Measurements from ENCODE around the gene SC5D. TPM values are rescaled to one million over a fixed set of nuclear protein-coding genes. Genes with fewer than 3 reads are reported as not detected.

SC5D gene
- total RNA-seq, 1 experiment from 2014 or later = 79.2 TPM

DNA sequence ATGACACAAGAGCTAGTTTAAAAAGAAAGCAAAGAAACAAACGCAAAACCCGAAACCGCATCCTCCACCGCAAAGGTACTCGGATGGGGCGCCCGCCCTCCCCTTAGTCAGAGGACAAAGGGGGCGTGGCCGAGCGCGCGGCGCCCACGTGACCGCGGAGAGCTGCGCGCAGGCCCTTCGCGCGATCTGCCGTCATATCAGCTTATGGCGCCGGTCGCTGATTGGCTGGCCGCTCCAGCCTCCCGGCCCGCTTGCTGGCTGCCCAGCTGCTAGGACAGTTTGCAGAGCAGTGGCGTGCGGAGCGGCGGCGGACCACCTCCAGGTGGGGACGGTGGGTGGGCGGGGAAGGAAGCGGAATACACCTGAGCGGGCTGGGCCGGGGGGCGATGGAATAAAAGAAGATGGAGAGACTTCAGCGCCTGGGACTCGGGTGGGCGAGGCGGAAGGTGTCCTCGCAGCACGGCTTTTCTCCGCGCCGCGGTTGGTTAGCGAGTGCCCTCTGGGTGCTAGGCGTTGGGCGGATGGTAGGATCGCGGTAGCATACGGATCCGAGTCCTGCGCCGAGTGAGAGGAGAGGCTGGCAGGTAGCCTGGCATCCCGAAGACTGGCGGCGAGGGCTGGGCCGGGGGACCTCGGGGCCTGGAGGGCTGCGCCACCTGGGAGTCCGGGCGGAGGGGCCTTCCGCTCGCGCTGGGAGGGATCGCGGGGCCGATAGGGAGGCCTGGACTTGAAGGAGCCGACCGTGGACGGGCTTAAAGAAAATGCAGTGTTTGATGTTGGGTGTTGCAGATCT is at the start of gene SC5D (continued):
- TF ChIP-seq, protein P1, sequence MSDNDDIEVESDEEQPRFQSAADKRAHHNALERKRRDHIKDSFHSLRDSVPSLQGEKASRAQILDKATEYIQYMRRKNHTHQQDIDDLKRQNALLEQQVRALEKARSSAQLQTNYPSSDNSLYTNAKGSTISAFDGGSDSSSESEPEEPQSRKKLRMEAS (CRISPR knock-in tag; IDR thresholded peaks at IDR 0.05) = peak; percentile 90
- TF ChIP-seq, protein P2, sequence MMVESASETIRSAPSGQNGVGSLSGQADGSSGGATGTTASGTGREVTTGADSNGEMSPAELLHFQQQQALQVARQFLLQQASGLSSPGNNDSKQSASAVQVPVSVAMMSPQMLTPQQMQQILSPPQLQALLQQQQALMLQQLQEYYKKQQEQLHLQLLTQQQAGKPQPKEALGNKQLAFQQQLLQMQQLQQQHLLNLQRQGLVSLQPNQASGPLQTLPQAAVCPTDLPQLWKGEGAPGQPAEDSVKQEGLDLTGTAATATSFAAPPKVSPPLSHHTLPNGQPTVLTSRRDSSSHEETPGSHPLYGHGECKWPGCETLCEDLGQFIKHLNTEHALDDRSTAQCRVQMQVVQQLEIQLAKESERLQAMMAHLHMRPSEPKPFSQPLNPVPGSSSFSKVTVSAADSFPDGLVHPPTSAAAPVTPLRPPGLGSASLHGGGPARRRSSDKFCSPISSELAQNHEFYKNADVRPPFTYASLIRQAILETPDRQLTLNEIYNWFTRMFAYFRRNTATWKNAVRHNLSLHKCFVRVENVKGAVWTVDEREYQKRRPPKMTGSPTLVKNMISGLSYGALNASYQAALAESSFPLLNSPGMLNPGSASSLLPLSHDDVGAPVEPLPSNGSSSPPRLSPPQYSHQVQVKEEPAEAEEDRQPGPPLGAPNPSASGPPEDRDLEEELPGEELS (CRISPR knock-in tag; IDR thresholded peaks at IDR 0.05) = no peak
- TF ChIP-seq RORB (CRISPR knock-in tag; IDR thresholded peaks at IDR 0.05) (no peak), KAT7 (CRISPR knock-in tag; IDR thresholded peaks at IDR 0.05; ENCODE audit: borderline replicate concordance) (0 out of 2 replicates have a peak, but pooled peaks have one; percentile 26), SMAD4 (CRISPR knock-in tag; IDR thresholded peaks at IDR 0.05) (0 out of 2 replicates have a peak, but pooled peaks have one; percentile 20), HMGA2 (CRISPR knock-in tag; IDR thresholded peaks at IDR 0.05) (no peak), NR3C1 (CRISPR knock-in tag; conservative IDR thresholded peaks at IDR 0.05; ENCODE audit: low read depth) (0 out of 2 replicates have a peak, but pooled peaks have one; percentile 41), CBFB (CRISPR knock-in tag; IDR thresholded peaks at IDR 0.05; ENCODE audit: low read depth) (peak; percentile 42; the same call in 1 of the 2 replicates), JAZF1 (CRISPR knock-in tag; IDR thresholded peaks at IDR 0.05) (no peak), NFATC4 (CRISPR knock-in tag; IDR thresholded peaks at IDR 0.05) (no peak), GRHL2 (CRISPR knock-in tag; IDR thresholded peaks at IDR 0.05; ENCODE audit: insufficient replicate concordance, severe bottlenecking) (no peak), NFYB (CRISPR knock-in tag; conservative IDR thresholded peaks at IDR 0.05; ENCODE audit: low read depth) (peak; percentile 92), PRRX2 (CRISPR knock-in tag; IDR thresholded peaks at IDR 0.05) (no peak), TP53 (CRISPR knock-in tag; IDR thresholded peaks at IDR 0.05) (no peak), ZNF263 (CRISPR knock-in tag; IDR thresholded peaks at IDR 0.05; ENCODE audit: low read depth) (no peak), ZNF317 (CRISPR knock-in tag; IDR thresholded peaks at IDR 0.05; ENCODE audit: borderline replicate concordance, low read depth) (no peak), NFE2L1 (CRISPR knock-in tag; IDR thresholded peaks at IDR 0.05) (peak; percentile 78), MYBL2 (CRISPR knock-in tag; IDR thresholded peaks at IDR 0.05) (0 out of 2 replicates have a peak, but pooled peaks have one; percentile 79), FOXP1 (CRISPR knock-in tag; IDR thresholded peaks at IDR 0.05; ENCODE audit: borderline replicate concordance) (peak; percentile 87; the same call in 1 of the 2 replicates)
- TF ChIP-seq, protein P3, sequence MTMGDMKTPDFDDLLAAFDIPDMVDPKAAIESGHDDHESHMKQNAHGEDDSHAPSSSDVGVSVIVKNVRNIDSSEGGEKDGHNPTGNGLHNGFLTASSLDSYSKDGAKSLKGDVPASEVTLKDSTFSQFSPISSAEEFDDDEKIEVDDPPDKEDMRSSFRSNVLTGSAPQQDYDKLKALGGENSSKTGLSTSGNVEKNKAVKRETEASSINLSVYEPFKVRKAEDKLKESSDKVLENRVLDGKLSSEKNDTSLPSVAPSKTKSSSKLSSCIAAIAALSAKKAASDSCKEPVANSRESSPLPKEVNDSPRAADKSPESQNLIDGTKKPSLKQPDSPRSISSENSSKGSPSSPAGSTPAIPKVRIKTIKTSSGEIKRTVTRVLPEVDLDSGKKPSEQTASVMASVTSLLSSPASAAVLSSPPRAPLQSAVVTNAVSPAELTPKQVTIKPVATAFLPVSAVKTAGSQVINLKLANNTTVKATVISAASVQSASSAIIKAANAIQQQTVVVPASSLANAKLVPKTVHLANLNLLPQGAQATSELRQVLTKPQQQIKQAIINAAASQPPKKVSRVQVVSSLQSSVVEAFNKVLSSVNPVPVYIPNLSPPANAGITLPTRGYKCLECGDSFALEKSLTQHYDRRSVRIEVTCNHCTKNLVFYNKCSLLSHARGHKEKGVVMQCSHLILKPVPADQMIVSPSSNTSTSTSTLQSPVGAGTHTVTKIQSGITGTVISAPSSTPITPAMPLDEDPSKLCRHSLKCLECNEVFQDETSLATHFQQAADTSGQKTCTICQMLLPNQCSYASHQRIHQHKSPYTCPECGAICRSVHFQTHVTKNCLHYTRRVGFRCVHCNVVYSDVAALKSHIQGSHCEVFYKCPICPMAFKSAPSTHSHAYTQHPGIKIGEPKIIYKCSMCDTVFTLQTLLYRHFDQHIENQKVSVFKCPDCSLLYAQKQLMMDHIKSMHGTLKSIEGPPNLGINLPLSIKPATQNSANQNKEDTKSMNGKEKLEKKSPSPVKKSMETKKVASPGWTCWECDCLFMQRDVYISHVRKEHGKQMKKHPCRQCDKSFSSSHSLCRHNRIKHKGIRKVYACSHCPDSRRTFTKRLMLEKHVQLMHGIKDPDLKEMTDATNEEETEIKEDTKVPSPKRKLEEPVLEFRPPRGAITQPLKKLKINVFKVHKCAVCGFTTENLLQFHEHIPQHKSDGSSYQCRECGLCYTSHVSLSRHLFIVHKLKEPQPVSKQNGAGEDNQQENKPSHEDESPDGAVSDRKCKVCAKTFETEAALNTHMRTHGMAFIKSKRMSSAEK (CRISPR knock-in tag; IDR thresholded peaks at IDR 0.05; ENCODE audit: borderline replicate concordance) = no peak
- TF ChIP-seq, protein P4, sequence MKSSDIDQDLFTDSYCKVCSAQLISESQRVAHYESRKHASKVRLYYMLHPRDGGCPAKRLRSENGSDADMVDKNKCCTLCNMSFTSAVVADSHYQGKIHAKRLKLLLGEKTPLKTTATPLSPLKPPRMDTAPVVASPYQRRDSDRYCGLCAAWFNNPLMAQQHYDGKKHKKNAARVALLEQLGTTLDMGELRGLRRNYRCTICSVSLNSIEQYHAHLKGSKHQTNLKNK (CRISPR knock-in tag; IDR thresholded peaks at IDR 0.05) = no peak
- TF ChIP-seq, protein P5, sequence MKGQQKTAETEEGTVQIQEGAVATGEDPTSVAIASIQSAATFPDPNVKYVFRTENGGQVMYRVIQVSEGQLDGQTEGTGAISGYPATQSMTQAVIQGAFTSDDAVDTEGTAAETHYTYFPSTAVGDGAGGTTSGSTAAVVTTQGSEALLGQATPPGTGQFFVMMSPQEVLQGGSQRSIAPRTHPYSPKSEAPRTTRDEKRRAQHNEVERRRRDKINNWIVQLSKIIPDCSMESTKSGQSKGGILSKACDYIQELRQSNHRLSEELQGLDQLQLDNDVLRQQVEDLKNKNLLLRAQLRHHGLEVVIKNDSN (CRISPR knock-in tag; IDR thresholded peaks at IDR 0.05) = peak; percentile 99
- TF ChIP-seq, protein P6, sequence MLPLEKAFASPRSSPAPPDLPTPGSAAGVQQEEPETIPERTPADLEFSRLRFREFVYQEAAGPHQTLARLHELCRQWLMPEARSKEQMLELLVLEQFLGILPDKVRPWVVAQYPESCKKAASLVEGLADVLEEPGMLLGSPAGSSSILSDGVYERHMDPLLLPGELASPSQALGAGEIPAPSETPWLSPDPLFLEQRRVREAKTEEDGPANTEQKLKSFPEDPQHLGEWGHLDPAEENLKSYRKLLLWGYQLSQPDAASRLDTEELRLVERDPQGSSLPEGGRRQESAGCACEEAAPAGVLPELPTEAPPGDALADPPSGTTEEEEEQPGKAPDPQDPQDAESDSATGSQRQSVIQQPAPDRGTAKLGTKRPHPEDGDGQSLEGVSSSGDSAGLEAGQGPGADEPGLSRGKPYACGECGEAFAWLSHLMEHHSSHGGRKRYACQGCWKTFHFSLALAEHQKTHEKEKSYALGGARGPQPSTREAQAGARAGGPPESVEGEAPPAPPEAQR (CRISPR knock-in tag; IDR thresholded peaks at IDR 0.05) = no peak
- TF ChIP-seq, protein P7, sequence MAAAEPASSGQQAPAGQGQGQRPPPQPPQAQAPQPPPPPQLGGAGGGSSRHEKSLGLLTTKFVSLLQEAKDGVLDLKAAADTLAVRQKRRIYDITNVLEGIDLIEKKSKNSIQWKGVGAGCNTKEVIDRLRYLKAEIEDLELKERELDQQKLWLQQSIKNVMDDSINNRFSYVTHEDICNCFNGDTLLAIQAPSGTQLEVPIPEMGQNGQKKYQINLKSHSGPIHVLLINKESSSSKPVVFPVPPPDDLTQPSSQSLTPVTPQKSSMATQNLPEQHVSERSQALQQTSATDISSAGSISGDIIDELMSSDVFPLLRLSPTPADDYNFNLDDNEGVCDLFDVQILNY (CRISPR knock-in tag; IDR thresholded peaks at IDR 0.05) = no peak
- TF ChIP-seq, protein P8, sequence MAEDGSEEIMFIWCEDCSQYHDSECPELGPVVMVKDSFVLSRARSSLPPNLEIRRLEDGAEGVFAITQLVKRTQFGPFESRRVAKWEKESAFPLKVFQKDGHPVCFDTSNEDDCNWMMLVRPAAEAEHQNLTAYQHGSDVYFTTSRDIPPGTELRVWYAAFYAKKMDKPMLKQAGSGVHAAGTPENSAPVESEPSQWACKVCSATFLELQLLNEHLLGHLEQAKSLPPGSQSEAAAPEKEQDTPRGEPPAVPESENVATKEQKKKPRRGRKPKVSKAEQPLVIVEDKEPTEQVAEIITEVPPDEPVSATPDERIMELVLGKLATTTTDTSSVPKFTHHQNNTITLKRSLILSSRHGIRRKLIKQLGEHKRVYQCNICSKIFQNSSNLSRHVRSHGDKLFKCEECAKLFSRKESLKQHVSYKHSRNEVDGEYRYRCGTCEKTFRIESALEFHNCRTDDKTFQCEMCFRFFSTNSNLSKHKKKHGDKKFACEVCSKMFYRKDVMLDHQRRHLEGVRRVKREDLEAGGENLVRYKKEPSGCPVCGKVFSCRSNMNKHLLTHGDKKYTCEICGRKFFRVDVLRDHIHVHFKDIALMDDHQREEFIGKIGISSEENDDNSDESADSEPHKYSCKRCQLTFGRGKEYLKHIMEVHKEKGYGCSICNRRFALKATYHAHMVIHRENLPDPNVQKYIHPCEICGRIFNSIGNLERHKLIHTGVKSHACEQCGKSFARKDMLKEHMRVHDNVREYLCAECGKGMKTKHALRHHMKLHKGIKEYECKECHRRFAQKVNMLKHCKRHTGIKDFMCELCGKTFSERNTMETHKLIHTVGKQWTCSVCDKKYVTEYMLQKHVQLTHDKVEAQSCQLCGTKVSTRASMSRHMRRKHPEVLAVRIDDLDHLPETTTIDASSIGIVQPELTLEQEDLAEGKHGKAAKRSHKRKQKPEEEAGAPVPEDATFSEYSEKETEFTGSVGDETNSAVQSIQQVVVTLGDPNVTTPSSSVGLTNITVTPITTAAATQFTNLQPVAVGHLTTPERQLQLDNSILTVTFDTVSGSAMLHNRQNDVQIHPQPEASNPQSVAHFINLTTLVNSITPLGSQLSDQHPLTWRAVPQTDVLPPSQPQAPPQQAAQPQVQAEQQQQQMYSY (CRISPR knock-in tag; IDR thresholded peaks at IDR 0.05) = 0 out of 2 replicates have a peak, but pooled peaks have one; percentile 10
